ENCODE data around the gene HNRNPA0. TPM values are rescaled to one million over a fixed set of nuclear protein-coding genes. Genes with fewer than 3 reads are reported as not detected.

Gene HNRNPA0
- total and polyA plus RNA-seq, 9 donors: 9.2 to 55.2 (median 42.7) TPM

GRCh38 chr5:137739737-137740136, 14.4 kb downstream of the HNRNPA0 start:
- Histone ChIP-seq H3K36me3 (ENCODE audit: control insufficient read depth, insufficient read depth, low read length) (no peaks in the 10 kb centered on the region), H3K27ac (ENCODE audit: low read length) (no peak overlapping the region), H3K4me1 (ENCODE audit: control insufficient read depth, insufficient read depth, low read length) (peaks cover 5% of the 10 kb centered on the region), H3K27me3 (ENCODE audit: control insufficient read depth, insufficient read depth, low read length) (no peaks in the 10 kb centered on the region), H3K9me3 (replicated peaks; ENCODE audit: control insufficient read depth, low read depth, low read length) (no peaks in the 10 kb centered on the region), H3K4me3 (ENCODE audit: low read length) (no peak overlapping the region)
- WGBS (ENCODE audit: insufficient coverage): 67% methylated on average over 4 of the region's 4 CpGs
- no peak for DNase-seq

- H3K9me3 ChIP-seq (replicated peaks; ENCODE audit: control insufficient read depth, low read depth, low read length): no peaks in the 10 kb centered on the region
- no peak overlapping the region for H3K27ac ChIP-seq (ENCODE audit: low read length)
- WGBS (ENCODE audit: insufficient coverage): 80% methylated on average over 1 of the region's 3 CpGs
- H3K36me3 ChIP-seq (ENCODE audit: control insufficient read depth, insufficient read depth, low read length): no peaks in the 10 kb centered on the region
- DNase-seq: no peak
- H3K4me3 ChIP-seq (ENCODE audit: low read length): no peak overlapping the region
- H3K27me3 ChIP-seq (ENCODE audit: control insufficient read depth, insufficient read depth, low read length): no peaks in the 10 kb centered on the region
- peaks cover 8% of the 10 kb centered on the region for H3K4me1 ChIP-seq (ENCODE audit: control insufficient read depth, insufficient read depth, low read length)
These were observed 15.2 kb downstream of the HNRNPA0 start for GRCh38 chr5:137738947-137739346.

GRCh38 chr5:137737349-137738131, 16.6 kb downstream of the HNRNPA0 start:
- no peak overlapping the region for H3K27ac ChIP-seq (ENCODE audit: low read length)
- no peak overlapping the region for H3K4me3 ChIP-seq (ENCODE audit: low read length)
- DNase-seq: peak; percentile 52
- no peaks in the 10 kb centered on the region for H3K27me3 ChIP-seq (ENCODE audit: control insufficient read depth, insufficient read depth, low read length)
- no CpG with 5 or more reads among the region's 5 CpGs for WGBS (ENCODE audit: insufficient coverage)
- H3K9me3 ChIP-seq (replicated peaks; ENCODE audit: control insufficient read depth, low read depth, low read length): no peaks in the 10 kb centered on the region
- H3K36me3 ChIP-seq (ENCODE audit: control insufficient read depth, insufficient read depth, low read length): no peaks in the 10 kb centered on the region
- H3K4me1 ChIP-seq (ENCODE audit: control insufficient read depth, insufficient read depth, low read length): peaks cover 8% of the 10 kb centered on the region

- WGBS (ENCODE audit: insufficient coverage): no CpG with 5 or more reads among the region's 1 CpG
- Histone ChIP-seq H3K4me3 (ENCODE audit: low read length) (no peak overlapping the region), H3K27ac (ENCODE audit: low read length) (no peak overlapping the region), H3K4me1 (ENCODE audit: control insufficient read depth, insufficient read depth, low read length) (peaks cover 8% of the 10 kb centered on the region), H3K36me3 (ENCODE audit: control insufficient read depth, insufficient read depth, low read length) (no peaks in the 10 kb centered on the region), H3K27me3 (ENCODE audit: control insufficient read depth, insufficient read depth, low read length) (no peaks in the 10 kb centered on the region), H3K9me3 (replicated peaks; ENCODE audit: control insufficient read depth, low read depth, low read length) (no peaks in the 10 kb centered on the region)
- DNase-seq: no peak
These were observed 17.7 kb downstream of the HNRNPA0 start for GRCh38 chr5:137736496-137736895.

- Histone ChIP-seq H3K36me3 (ENCODE audit: control insufficient read depth, insufficient read depth, low read length) (no peaks in the 10 kb centered on the region), H3K4me3 (ENCODE audit: low read length) (peak within 1 kb of the TSS; percentile 27), H3K9me3 (replicated peaks; ENCODE audit: control insufficient read depth, low read depth, low read length) (no peaks in the 10 kb centered on the region), H3K4me1 (ENCODE audit: control insufficient read depth, insufficient read depth, low read length) (peaks cover 8% of the 10 kb centered on the region), H3K27me3 (ENCODE audit: control insufficient read depth, insufficient read depth, low read length) (no peaks in the 10 kb centered on the region), H3K27ac (ENCODE audit: low read length) (peak within 1 kb of the TSS; percentile 42)
- DNase-seq: peak; percentile 74
- WGBS (ENCODE audit: insufficient coverage): under 1% methylated on average over 8 of the region's 12 CpGs
These were observed 18.4 kb downstream of the HNRNPA0 start, which contains the start of gene KLHL3 for GRCh38 chr5:137735555-137736284. KLHL3 (minus strand) TSS chr5:137736089; CDS start chr5:137735646, 443 bp downstream.

- Histone ChIP-seq H3K27ac (ENCODE audit: low read length) (peak overlapping the region; percentile 42), H3K36me3 (ENCODE audit: control insufficient read depth, insufficient read depth, low read length) (no peaks in the 10 kb centered on the region), H3K4me3 (ENCODE audit: low read length) (peak overlapping the region; percentile 27), H3K9me3 (replicated peaks; ENCODE audit: control insufficient read depth, low read depth, low read length) (no peaks in the 10 kb centered on the region), H3K27me3 (ENCODE audit: control insufficient read depth, insufficient read depth, low read length) (no peaks in the 10 kb centered on the region), H3K4me1 (ENCODE audit: control insufficient read depth, insufficient read depth, low read length) (peaks cover 8% of the 10 kb centered on the region)
- peak; percentile 53 for DNase-seq
- 2% methylated on average over 9 of the region's 14 CpGs for WGBS (ENCODE audit: insufficient coverage)
These were observed 19.1 kb downstream of the HNRNPA0 start for GRCh38 chr5:137734962-137735554.

- Histone ChIP-seq H3K27me3 (ENCODE audit: control insufficient read depth, insufficient read depth, low read length) (no peaks in the 10 kb centered on the region), H3K9me3 (replicated peaks; ENCODE audit: control insufficient read depth, low read depth, low read length) (no peaks in the 10 kb centered on the region), H3K4me3 (ENCODE audit: low read length) (no peak overlapping the region), H3K27ac (ENCODE audit: low read length) (no peak overlapping the region), H3K4me1 (ENCODE audit: control insufficient read depth, insufficient read depth, low read length) (peaks cover 8% of the 10 kb centered on the region), H3K36me3 (ENCODE audit: control insufficient read depth, insufficient read depth, low read length) (no peaks in the 10 kb centered on the region)
- DNase-seq: no peak
- 70% methylated on average over 2 of the region's 2 CpGs for WGBS (ENCODE audit: insufficient coverage)
These were observed 19.8 kb downstream of the HNRNPA0 start for GRCh38 chr5:137734331-137734730.

GRCh38 chr5:137733922-137734321, 20.2 kb downstream of the HNRNPA0 start:
- H3K27ac ChIP-seq (ENCODE audit: low read length): no peak overlapping the region
- no peak for DNase-seq

GRCh38 chr5:137733006-137733405, 21.2 kb downstream of the HNRNPA0 start:
- Histone ChIP-seq H3K9me3 (replicated peaks; ENCODE audit: control insufficient read depth, low read depth, low read length) (no peaks in the 10 kb centered on the region), H3K27ac (ENCODE audit: low read length) (no peak overlapping the region), H3K4me3 (ENCODE audit: low read length) (no peak overlapping the region), H3K27me3 (ENCODE audit: control insufficient read depth, insufficient read depth, low read length) (no peaks in the 10 kb centered on the region), H3K36me3 (ENCODE audit: control insufficient read depth, insufficient read depth, low read length) (no peaks in the 10 kb centered on the region), H3K4me1 (ENCODE audit: control insufficient read depth, insufficient read depth, low read length) (peaks cover 8% of the 10 kb centered on the region)
- no CpG with 5 or more reads among the region's 3 CpGs for WGBS (ENCODE audit: insufficient coverage)
- no peak for DNase-seq

More at GRCh38 chr5:137733922-137734321, 20.2 kb downstream of the HNRNPA0 start:
- Histone ChIP-seq H3K4me1 (ENCODE audit: control insufficient read depth, insufficient read depth, low read length) (peaks cover 8% of the 10 kb centered on the region), H3K27me3 (ENCODE audit: control insufficient read depth, insufficient read depth, low read length) (no peaks in the 10 kb centered on the region), H3K4me3 (ENCODE audit: low read length) (no peak overlapping the region), H3K9me3 (replicated peaks; ENCODE audit: control insufficient read depth, low read depth, low read length) (no peaks in the 10 kb centered on the region), H3K36me3 (ENCODE audit: control insufficient read depth, insufficient read depth, low read length) (no peaks in the 10 kb centered on the region)
- 91% methylated on average over 3 of the region's 3 CpGs for WGBS (ENCODE audit: insufficient coverage)

GRCh38 chr5:137731176-137731575, 23.0 kb downstream of the HNRNPA0 start:
- Histone ChIP-seq H3K27ac (ENCODE audit: low read length) (no peak overlapping the region), H3K36me3 (ENCODE audit: control insufficient read depth, insufficient read depth, low read length) (no peaks in the 10 kb centered on the region), H3K27me3 (ENCODE audit: control insufficient read depth, insufficient read depth, low read length) (no peaks in the 10 kb centered on the region), H3K4me1 (ENCODE audit: control insufficient read depth, insufficient read depth, low read length) (peaks cover 8% of the 10 kb centered on the region), H3K4me3 (ENCODE audit: low read length) (no peak overlapping the region), H3K9me3 (replicated peaks; ENCODE audit: control insufficient read depth, low read depth, low read length) (no peaks in the 10 kb centered on the region)
- 20% methylated on average over 1 of the region's 3 CpGs for WGBS (ENCODE audit: insufficient coverage)
- DNase-seq: peak; percentile 51
